HepG2 (cell line): Measurements from ENCODE around the gene FAM24A. TPM values are rescaled to one million over a fixed set of nuclear protein-coding genes. Genes with fewer than 3 reads are reported as not detected.

Experiments used
- ATF4 ChIP-seq, 2 experiments: fragments of 450-650 bp in 1 of 2; sonication (generic) in 1 of 2; formaldehyde crosslinking; IDR thresholded peaks; 2 replicates each; pipeline versions ENCODE4 v1.5.0 to v1.8.0; 2020 to 2022; ENCODE audit warnings: mild to moderate bottlenecking in 1 of 2, missing genetic modification reagents in 1 of 2
- ATRX ChIP-seq: sonication (generic); formaldehyde crosslinking; IDR thresholded peaks from 2 replicates; pipeline ENCODE4 v1.4.0; 2020; ENCODE audit warnings: missing genetic modification reagents, borderline replicate concordance
- BORCS8-MEF2B ChIP-seq: sonication (generic); formaldehyde crosslinking; IDR thresholded peaks from 2 replicates; pipeline ENCODE4 v1.8.0; 2022; ENCODE audit warnings: mild to moderate bottlenecking, missing genetic modification reagents
- CCAR2 ChIP-seq: fragments of 200-400 bp; formaldehyde crosslinking; optimal IDR thresholded peaks from 2 replicates; pipeline ENCODE3; 2018; ENCODE audit warnings: low read depth, mild to moderate bottlenecking, low read length, moderate library complexity
- DR1 ChIP-seq: sonication (generic); formaldehyde crosslinking; IDR thresholded peaks from 2 replicates; pipeline ENCODE4 v1.8.0; 2021; ENCODE audit warnings: mild to moderate bottlenecking, missing genetic modification reagents, inconsistent platforms
- EZH2 ChIP-seq: conservative IDR thresholded peaks from 2 replicates; pipeline ENCODE4 v1.6.1; 2012; ENCODE audit warnings: mild to moderate bottlenecking, low read depth, low read length, moderate library complexity
- GABPA ChIP-seq, 2 experiments: IDR thresholded peaks; 2 replicates each; pipeline ENCODE4 v1.6.1; 2011 to 2016; ENCODE audit warnings: low read depth in 2 of 2, low read length in 1 of 2, missing biosample characterization in 1 of 2, missing genetic modification characterization in 1 of 2
- HMG20B ChIP-seq: conservative IDR thresholded peaks from 2 replicates; pipeline ENCODE4 v1.6.1; 2016; ENCODE audit warnings: missing genetic modification reagents, missing compliant biosample characterization
- HOXA3 ChIP-seq: sonication (generic); formaldehyde crosslinking; IDR thresholded peaks from 2 replicates; pipeline ENCODE4 v1.5.0; 2020; ENCODE audit warnings: missing genetic modification reagents
- KLF15 ChIP-seq: sonication (generic); formaldehyde crosslinking; IDR thresholded peaks from 2 replicates; pipeline ENCODE4 v1.8.1; 2023; ENCODE audit warnings: borderline replicate concordance, mild to moderate bottlenecking, inconsistent platforms, missing genetic modification reagents, mixed read lengths
- MTF1 ChIP-seq: sonication (generic); formaldehyde crosslinking; IDR thresholded peaks from 2 replicates; pipeline ENCODE4 v1.5.0; 2020; ENCODE audit warnings: missing genetic modification reagents
- MYPOP ChIP-seq: sonication (generic); formaldehyde crosslinking; IDR thresholded peaks from 2 replicates; pipeline ENCODE4 v1.8.1; 2023; ENCODE audit warnings: mild to moderate bottlenecking, moderate library complexity, missing genetic modification reagents
- NCOR1 ChIP-seq: fragments of 200-600 bp; sonication (generic); IDR thresholded peaks from 2 replicates; pipeline ENCODE4 v1.7.0; 2017; ENCODE audit warnings: antibody characterized with exemption, low read length, borderline replicate concordance
- NFE2L1 ChIP-seq: sonication (generic); formaldehyde crosslinking; IDR thresholded peaks from 2 replicates; pipeline ENCODE4 v1.4.0; 2020; ENCODE audit warnings: missing genetic modification reagents, mild to moderate bottlenecking, borderline replicate concordance
- PRDM4 ChIP-seq: sonication (generic); formaldehyde crosslinking; IDR thresholded peaks from 2 replicates; pipeline ENCODE4 v1.9.0; 2021; ENCODE audit warnings: missing genetic modification reagents, borderline replicate concordance
- REPIN1 ChIP-seq: sonication (generic); formaldehyde crosslinking; IDR thresholded peaks from 2 replicates; pipeline ENCODE4 v1.8.0; 2022; ENCODE audit warnings: missing genetic modification reagents, low read depth, mild to moderate bottlenecking, borderline replicate concordance
- SNAI1 ChIP-seq: sonication (generic); formaldehyde crosslinking; IDR thresholded peaks from 2 replicates; pipeline ENCODE4 v1.5.0; 2020; ENCODE audit warnings: mild to moderate bottlenecking, missing genetic modification reagents, borderline replicate concordance
- STAT5B ChIP-seq: sonication (generic); formaldehyde crosslinking; IDR thresholded peaks from 2 replicates; pipeline ENCODE4 v1.4.0; 2020; ENCODE audit warnings: missing genetic modification reagents
- ZBTB42 ChIP-seq: sonication (generic); formaldehyde crosslinking; IDR thresholded peaks from 2 replicates; pipeline ENCODE4 v1.5.0; 2020; ENCODE audit warnings: mild to moderate bottlenecking, missing genetic modification reagents
- ZMAT3 ChIP-seq: sonication (generic); formaldehyde crosslinking; conservative IDR thresholded peaks from 2 replicates; pipeline ENCODE4 v1.7.0; 2021; ENCODE audit warnings: missing genetic modification reagents
- ZNF10 ChIP-seq: sonication (generic); formaldehyde crosslinking; IDR thresholded peaks from 2 replicates; pipeline ENCODE4 v1.4.0; 2020; ENCODE audit warnings: mild to moderate bottlenecking, low read depth, missing genetic modification reagents, borderline replicate concordance
- ZNF101 ChIP-seq: sonication (generic); formaldehyde crosslinking; IDR thresholded peaks from 2 replicates; pipeline ENCODE4 v1.4.0; 2020; ENCODE audit warnings: mild to moderate bottlenecking, low read depth, missing genetic modification reagents, borderline replicate concordance
- ZNF251 ChIP-seq: sonication (generic); formaldehyde crosslinking; IDR thresholded peaks from 2 replicates; pipeline ENCODE4 v1.9.0; 2021; ENCODE audit warnings: mild to moderate bottlenecking, missing genetic modification reagents
- ZNF468 ChIP-seq: sonication (generic); formaldehyde crosslinking; IDR thresholded peaks from 2 replicates; pipeline ENCODE4 v1.8.0; 2022; ENCODE audit warnings: mild to moderate bottlenecking, moderate library complexity, missing genetic modification reagents
- ZNF562 ChIP-seq: sonication (generic); formaldehyde crosslinking; IDR thresholded peaks from 2 replicates; pipeline ENCODE4 v1.8.0; 2022; ENCODE audit warnings: missing genetic modification reagents, borderline replicate concordance
- ZNF563 ChIP-seq: sonication (generic); formaldehyde crosslinking; IDR thresholded peaks from 2 replicates; pipeline ENCODE4 v1.8.0; 2022; ENCODE audit warnings: mild to moderate bottlenecking, moderate library complexity, missing genetic modification reagents
- ZSCAN20 ChIP-seq: sonication (generic); formaldehyde crosslinking; IDR thresholded peaks from 2 replicates; pipeline ENCODE4 v1.4.0; 2020; ENCODE audit warnings: missing genetic modification reagents, mild to moderate bottlenecking, borderline replicate concordance
- polyA plus RNA-seq, 8 experiments: library from polyadenylated mRNA; depleted of rRNA in 3 of 8; stranded (reverse) in 7 of 8; unstranded in 1 of 8; fragments of >200 nt; fragmentation: Illumina TruSeq in 4 of 8; extraction: Trizol in 4 of 8; gene quantifications; 2 replicates each; pipeline versions ENCODE4 v1.2.1 to v1.2.3, GENCODE V29; 2011 to 2016; ENCODE audit warnings: low read depth in 4 of 8, missing spikeins in 1 of 8, mixed read lengths in 1 of 8; ENCODE audit not compliant: insufficient read depth in 1 of 8
- total RNA-seq, 5 experiments: library from RNA; depleted of rRNA; stranded (reverse); fragments of >200 nt; fragmentation: Illumina TruSeq; extraction: Trizol; gene quantifications; 2 replicates each; pipeline ENCODE4 v1.2.3, GENCODE V29; 2016; ENCODE audit warnings: low read depth in 1 of 5

FAM24A gene
- total and polyA plus RNA-seq, 2 of the 13 experiments (the other 11 are each of a cell fraction or from before 2014, with no cell fraction given), result not detected

GRCh38 chr10:122911889-122912484 is 1.6 kb downstream of the FAM24A start (continued):
- peak in 1 of 2 experiments; percentile 90; a peak in 2 of 4 replicates for TF ChIP-seq ATF4 (CRISPR knock-in tag; IDR thresholded peaks at IDR 0.05)
- TF ChIP-seq ZMAT3, result peak; percentile 100
- peak; percentile 98 for TF ChIP-seq NFE2L1 (CRISPR knock-in tag)
- peak; percentile 99 for TF ChIP-seq MTF1
- peak; percentile 91 for TF ChIP-seq DR1 (CRISPR knock-in tag)
- TF ChIP-seq EZH2, result no peak
- no peak for TF ChIP-seq CCAR2
- TF ChIP-seq ZNF563 (CRISPR knock-in tag), result peak; percentile 100
- peak; percentile 100 for TF ChIP-seq ZNF468 (CRISPR knock-in tag)
- TF ChIP-seq MYPOP (CRISPR knock-in tag), result peak; percentile 98
- TF ChIP-seq ZNF562 (CRISPR knock-in tag), result peak; percentile 77; the same call in 1 of the 2 replicates
- TF ChIP-seq REPIN1, result peak; percentile 99
- TF ChIP-seq BORCS8-MEF2B (CRISPR knock-in tag), result peak; percentile 100
- TF ChIP-seq ZNF101 (CRISPR knock-in tag), result peak; percentile 99
- no peak for TF ChIP-seq NCOR1
- peak; percentile 99 for TF ChIP-seq ZBTB42 (CRISPR knock-in tag)
- peak; percentile 100 for TF ChIP-seq STAT5B (CRISPR knock-in tag)
- no peak for TF ChIP-seq GABPA (IDR thresholded peaks at IDR 0.05; ENCODE audit: low read depth, low read length)
- peak; percentile 73 for TF ChIP-seq GABPA (CRISPR knock-in tag; IDR thresholded peaks at IDR 0.05; ENCODE audit: low read depth)
- TF ChIP-seq PRDM4 (CRISPR knock-in tag), result peak; percentile 99
- peak; percentile 100 for TF ChIP-seq SNAI1 (CRISPR knock-in tag)
- peak; percentile 100 for TF ChIP-seq ZNF251 (CRISPR knock-in tag)
- TF ChIP-seq ATRX (CRISPR knock-in tag), result peak; percentile 99
- peak; percentile 100 for TF ChIP-seq ZSCAN20 (CRISPR knock-in tag)
- peak; percentile 81; the same call in 1 of the 2 replicates for TF ChIP-seq ZNF10 (CRISPR knock-in tag)
- TF ChIP-seq HMG20B (CRISPR knock-in tag), result peak; percentile 100
- peak; percentile 98 for TF ChIP-seq HOXA3 (CRISPR knock-in tag)
- peak; percentile 100 for TF ChIP-seq KLF15 (CRISPR knock-in tag)
